Ovary (tissue), 3 donors: ENCODE results near the gene TMEM125.

Experiments
- CTCF ChIP-seq, 3 donors: fragments of 450-650 bp in 2 of 3; fragments of 200-600 bp in 1 of 3; IDR thresholded peaks; one replicate each; pipeline versions ENCODE4 v1.5.1 to v1.8.0; 2016 to 2022; ENCODE audit warnings: antibody characterized with exemption in 3 of 3, mild to moderate bottlenecking in 1 of 3
- POLR2A ChIP-seq: fragments of 450-650 bp; IDR thresholded peaks from one replicate; pipeline ENCODE4 v1.6.1; 2017; ENCODE audit warnings: antibody characterized with exemption, mild to moderate bottlenecking, moderate library complexity
- donor health status: DM: no; HTN: no; CAD: no.

DNA sequence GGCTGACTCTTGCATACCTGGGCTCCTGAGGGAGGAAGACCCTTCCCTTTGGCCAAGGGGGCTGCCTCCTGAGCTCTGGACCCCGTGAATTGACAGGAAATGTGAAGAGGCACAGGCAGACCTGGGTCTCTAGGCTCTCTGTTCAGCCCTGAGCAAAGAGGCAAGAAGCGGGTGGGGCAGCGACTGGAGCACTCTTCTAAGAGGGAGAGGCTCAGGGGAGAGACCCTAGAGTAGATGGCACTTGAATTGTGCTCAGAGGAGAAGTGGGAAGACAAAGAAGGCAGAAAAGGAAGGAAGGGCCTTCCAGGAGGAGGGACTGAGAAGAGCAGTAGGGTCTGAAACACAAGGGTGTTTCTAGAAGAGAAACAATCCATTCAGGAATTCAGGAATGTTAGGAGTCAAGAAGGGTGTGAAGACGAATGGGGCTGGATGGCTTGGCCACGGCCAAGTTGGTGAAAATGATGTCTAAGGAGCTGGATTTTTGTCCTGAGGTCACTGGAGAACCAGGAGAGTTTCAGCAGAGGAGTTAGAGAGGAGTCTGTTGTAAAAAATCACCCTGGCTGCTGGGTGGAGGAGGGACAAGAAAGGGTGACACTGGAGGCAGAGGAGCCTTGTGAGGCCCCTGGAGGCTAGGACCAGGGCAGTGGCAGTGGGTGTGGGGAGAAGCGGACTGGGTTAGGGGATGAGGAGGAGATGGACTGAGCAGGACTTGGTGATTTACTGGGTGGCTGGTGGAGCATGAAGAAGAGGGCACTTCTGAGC lies 36.3 kb downstream of the TMEM125 start:
- TF ChIP-seq POLR2A (no peak), CTCF (IDR thresholded peaks at IDR 0.05) (no peak)
